D721Med (cell line): ENCODE measurements around the gene CD34.
A peak's percentile ranks its signal among the peaks of the same experiment; 100 is the strongest.

Source experiments
- DNase-seq: peaks from one replicate; pipeline ENCODE4 v3.0.0; 2011; ENCODE audit warnings: low spot score; ENCODE audit not compliant: insufficient read length
- FAIRE-seq: peaks from 2 replicates; lab custom pipeline; 2011; peaks lifted over from hg19 to GRCh38; lab: Jason Lieb, UNC
- TF ChIP-seq, protein P1 (sequence below): IDR thresholded peaks from 2 replicates; pipeline ENCODE4 v1.5.1; 2012; ENCODE audit warnings: mild to moderate bottlenecking, control low read depth; ENCODE audit not compliant: insufficient read depth; ENCODE audit errors: missing control alignments

CD34 gene

GRCh38 chr1:207873055-207873890 is 37.7 kb downstream of the CD34 start:
- no peak for DNase-seq
- no peak for FAIRE-seq
- TF ChIP-seq, protein P1, sequence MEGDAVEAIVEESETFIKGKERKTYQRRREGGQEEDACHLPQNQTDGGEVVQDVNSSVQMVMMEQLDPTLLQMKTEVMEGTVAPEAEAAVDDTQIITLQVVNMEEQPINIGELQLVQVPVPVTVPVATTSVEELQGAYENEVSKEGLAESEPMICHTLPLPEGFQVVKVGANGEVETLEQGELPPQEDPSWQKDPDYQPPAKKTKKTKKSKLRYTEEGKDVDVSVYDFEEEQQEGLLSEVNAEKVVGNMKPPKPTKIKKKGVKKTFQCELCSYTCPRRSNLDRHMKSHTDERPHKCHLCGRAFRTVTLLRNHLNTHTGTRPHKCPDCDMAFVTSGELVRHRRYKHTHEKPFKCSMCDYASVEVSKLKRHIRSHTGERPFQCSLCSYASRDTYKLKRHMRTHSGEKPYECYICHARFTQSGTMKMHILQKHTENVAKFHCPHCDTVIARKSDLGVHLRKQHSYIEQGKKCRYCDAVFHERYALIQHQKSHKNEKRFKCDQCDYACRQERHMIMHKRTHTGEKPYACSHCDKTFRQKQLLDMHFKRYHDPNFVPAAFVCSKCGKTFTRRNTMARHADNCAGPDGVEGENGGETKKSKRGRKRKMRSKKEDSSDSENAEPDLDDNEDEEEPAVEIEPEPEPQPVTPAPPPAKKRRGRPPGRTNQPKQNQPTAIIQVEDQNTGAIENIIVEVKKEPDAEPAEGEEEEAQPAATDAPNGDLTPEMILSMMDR, result no peak

GRCh38 chr1:207872621-207873020 is 38.3 kb downstream of the CD34 start:
- FAIRE-seq (no peak), DNase-seq (no peak)
- TF ChIP-seq, protein P1, result no peak

GRCh38 chr1:207871117-207871649 is 39.7 kb downstream of the CD34 start:
- FAIRE-seq (no peak), DNase-seq (no peak)
- TF ChIP-seq, protein P1, result no peak

- no peak for DNase-seq
- FAIRE-seq, result no peak
- TF ChIP-seq, protein P1, result no peak
These were observed 40.5 kb downstream of the CD34 start for GRCh38 chr1:207870306-207871031.

DNA sequence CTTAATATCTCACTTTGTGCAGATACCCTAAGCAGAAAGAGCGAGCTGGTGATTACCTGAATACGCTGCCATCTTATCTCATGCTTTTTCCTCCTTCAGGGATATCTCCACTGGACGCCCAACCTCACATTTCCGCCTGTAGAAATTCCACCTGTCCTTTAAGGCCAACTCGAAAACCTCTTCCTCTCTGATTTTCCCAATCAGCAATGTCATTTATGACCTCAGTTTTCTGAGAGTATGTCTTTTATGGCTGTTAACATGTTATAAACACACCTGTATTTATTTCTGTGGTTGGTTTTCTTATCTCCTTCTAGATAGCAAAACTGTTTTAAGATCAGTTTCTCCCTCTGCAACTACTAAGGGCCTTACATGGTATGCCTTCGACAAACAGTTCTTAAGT is 41.1 kb downstream of the CD34 start:
- TF ChIP-seq, protein P1, result no peak
- DNase-seq (no peak), FAIRE-seq (no peak)

GRCh38 chr1:207868774-207869721 is 41.9 kb downstream of the CD34 start:
- FAIRE-seq (no peak), DNase-seq (peak; percentile 88)
- TF ChIP-seq, protein P1, result peak; percentile 86
